ENCODE measurements around the gene FTHL17. TPM values are rescaled to one million over a fixed set of nuclear protein-coding genes. Genes with fewer than 3 reads are reported as not detected.

FTHL17 gene
- total RNA-seq = not detected in 2 replicates

GRCh38 chrX:31071725-31072124, at the start of gene FTHL17:
Gene FTHL17, minus strand, starts transcription at chrX:31072041. Its CDS starts 88 bp downstream, at chrX:31071953.

Other genes with a start within 250 kb of the FTHL17 start
- 7.7 and 10.6 TPM in 2 replicates for gene TAB3, start 182.8 kb downstream of the FTHL17 start, total RNA-seq

Measured in epithelial cell of alveolus of lung (primary cell).